Mesothelial cell of epicardium (in vitro differentiated cells): ENCODE data around the gene BLVRB. TPM values are rescaled to one million over a fixed set of nuclear protein-coding genes. Genes with fewer than 3 reads are reported as not detected.

Experiments
- DNase-seq, 2 experiments: peaks; one replicate each; pipeline ENCODE4 v3.0.0; 2021; ENCODE audit warnings: low spot score in 2 of 2; ENCODE audit not compliant: unreplicated experiment in 2 of 2
- H3K27ac Mint-ChIP-seq: 2 replicates; pipeline ENCODE4 v1.8.0; 2021; ENCODE audit warnings: mixed read lengths
- H3K27me3 Mint-ChIP-seq: 2 replicates; pipeline ENCODE4 v1.8.0; 2021; ENCODE audit warnings: low read depth, mixed read lengths
- H3K36me3 Mint-ChIP-seq: 2 replicates; pipeline ENCODE4 v1.8.0; 2021; ENCODE audit warnings: mixed read lengths
- H3K4me1 Mint-ChIP-seq: 2 replicates; pipeline ENCODE4 v1.8.0; 2021; ENCODE audit warnings: mixed read lengths
- H3K4me3 Mint-ChIP-seq: 2 replicates; pipeline ENCODE4 v1.8.0; 2021; ENCODE audit warnings: mild to moderate bottlenecking, moderate library complexity, mixed read lengths
- H3K9me3 Mint-ChIP-seq: 2 replicates; pipeline ENCODE4 v1.8.0; 2021; ENCODE audit warnings: mixed read lengths
- total RNA-seq: library from RNA; stranded (reverse); gene quantifications from 3 replicates; pipeline ENCODE4 v1.2.1, GENCODE V29; 2021
- TF ChIP-seq, protein P1 (sequence below): fragments of 200-600 bp; sonication (generic); IDR thresholded peaks from one replicate; pipeline ENCODE4 v1.5.0; 2021; ENCODE audit warnings: antibody characterized with exemption; ENCODE audit not compliant: unreplicated experiment

The BLVRB gene
- total RNA-seq, 1 donor from 2014 or later = 42.2 TPM

- Mint-ChIP-seq H3K27ac (peak overlapping the region; percentile 97), H3K4me3 (peak overlapping the region; percentile 90), H3K4me1 (peaks cover 21% of the 10 kb centered on the region), H3K36me3 (no peaks in the 10 kb centered on the region), H3K27me3 (no peaks in the 10 kb centered on the region), H3K9me3 (no peaks in the 10 kb centered on the region)
- no peak for DNase-seq
- TF ChIP-seq, protein P1, sequence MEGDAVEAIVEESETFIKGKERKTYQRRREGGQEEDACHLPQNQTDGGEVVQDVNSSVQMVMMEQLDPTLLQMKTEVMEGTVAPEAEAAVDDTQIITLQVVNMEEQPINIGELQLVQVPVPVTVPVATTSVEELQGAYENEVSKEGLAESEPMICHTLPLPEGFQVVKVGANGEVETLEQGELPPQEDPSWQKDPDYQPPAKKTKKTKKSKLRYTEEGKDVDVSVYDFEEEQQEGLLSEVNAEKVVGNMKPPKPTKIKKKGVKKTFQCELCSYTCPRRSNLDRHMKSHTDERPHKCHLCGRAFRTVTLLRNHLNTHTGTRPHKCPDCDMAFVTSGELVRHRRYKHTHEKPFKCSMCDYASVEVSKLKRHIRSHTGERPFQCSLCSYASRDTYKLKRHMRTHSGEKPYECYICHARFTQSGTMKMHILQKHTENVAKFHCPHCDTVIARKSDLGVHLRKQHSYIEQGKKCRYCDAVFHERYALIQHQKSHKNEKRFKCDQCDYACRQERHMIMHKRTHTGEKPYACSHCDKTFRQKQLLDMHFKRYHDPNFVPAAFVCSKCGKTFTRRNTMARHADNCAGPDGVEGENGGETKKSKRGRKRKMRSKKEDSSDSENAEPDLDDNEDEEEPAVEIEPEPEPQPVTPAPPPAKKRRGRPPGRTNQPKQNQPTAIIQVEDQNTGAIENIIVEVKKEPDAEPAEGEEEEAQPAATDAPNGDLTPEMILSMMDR = no peak
Measured at GRCh38 chr19:40424637-40425449, 40.7 kb downstream of the BLVRB start.

- H3K36me3 Mint-ChIP-seq = no peaks in the 10 kb centered on the region
- H3K9me3 Mint-ChIP-seq = no peaks in the 10 kb centered on the region
- no peak overlapping the region for H3K27ac Mint-ChIP-seq
- no peak for DNase-seq
- TF ChIP-seq, protein P1 = no peak
- no peaks in the 10 kb centered on the region for H3K27me3 Mint-ChIP-seq
- no peak overlapping the region for H3K4me3 Mint-ChIP-seq
- H3K4me1 Mint-ChIP-seq = peaks cover 21% of the 10 kb centered on the region
Measured at GRCh38 chr19:40423938-40424337, 41.6 kb downstream of the BLVRB start.

GRCh38 chr19:40422748-40423566 is 42.6 kb downstream of the BLVRB start:
- peaks cover 21% of the 10 kb centered on the region for H3K4me1 Mint-ChIP-seq
- peak overlapping the region; percentile 31 for H3K4me3 Mint-ChIP-seq
- no peaks in the 10 kb centered on the region for H3K27me3 Mint-ChIP-seq
- H3K36me3 Mint-ChIP-seq = no peaks in the 10 kb centered on the region
- no peak for DNase-seq
- peak overlapping the region; percentile 97 for H3K27ac Mint-ChIP-seq
- TF ChIP-seq, protein P1 = no peak
- no peaks in the 10 kb centered on the region for H3K9me3 Mint-ChIP-seq

DNA sequence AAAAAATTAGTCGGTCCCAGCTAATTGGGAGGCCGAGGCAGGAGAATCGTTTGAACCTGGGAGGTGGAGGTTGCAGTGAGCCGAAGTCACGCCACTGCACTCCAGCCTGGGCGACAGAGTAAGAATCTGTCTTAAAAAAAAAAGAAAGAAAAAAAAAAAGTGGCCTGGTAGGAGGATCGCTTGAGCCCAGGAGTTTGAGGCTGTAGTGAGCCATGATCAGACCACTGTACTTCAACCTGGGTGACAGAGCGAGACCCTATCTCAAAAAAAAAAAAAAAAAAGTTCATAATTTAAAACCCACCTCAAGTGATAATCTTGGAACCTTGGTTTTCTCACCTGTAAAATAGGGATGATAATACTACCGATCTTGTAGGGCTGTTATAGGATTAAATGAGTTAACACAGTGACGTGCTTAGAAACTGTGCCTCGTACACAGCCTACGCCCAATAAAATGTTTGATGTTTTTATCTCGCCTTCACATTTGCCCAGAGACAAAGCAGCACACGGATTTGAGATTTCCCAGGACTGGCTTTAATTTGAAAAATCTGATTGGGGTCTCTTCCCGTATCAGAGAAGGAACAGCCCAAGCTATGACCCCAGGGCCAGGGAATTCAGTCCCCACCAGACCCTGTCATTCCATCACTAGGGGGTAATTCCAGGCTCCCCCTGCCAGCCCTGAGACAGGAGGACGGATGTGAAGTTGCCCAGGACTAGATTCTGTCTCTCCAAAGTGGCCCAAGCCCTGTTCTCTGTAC is 43.4 kb downstream of the BLVRB start:
- Mint-ChIP-seq H3K36me3 (no peaks in the 10 kb centered on the region), H3K27ac (peak overlapping the region; percentile 97), H3K4me1 (peaks cover 23% of the 10 kb centered on the region), H3K27me3 (no peaks in the 10 kb centered on the region), H3K4me3 (peak overlapping the region; percentile 72), H3K9me3 (no peaks in the 10 kb centered on the region)
- DNase-seq = no peak
- TF ChIP-seq, protein P1 = no peak
